Renal pelvis (tissue), 4 donors: Measurements from ENCODE around the gene PSPH. TPM values are rescaled to one million over a fixed set of nuclear protein-coding genes. Genes with fewer than 3 reads are reported as not detected.
A peak's percentile ranks its signal among the peaks of the same experiment; 100 is the strongest.
"Not testable (repeated sequence)": the region's sequence is repeated elsewhere in the genome, so short reads cannot be mapped to it uniquely, and the experiment has no call there.

Experiments
- DNase-seq: peaks from one replicate; pipeline ENCODE4 v3.0.0-alpha.2; 2013
- polyA plus RNA-seq, 3 donors: library from polyadenylated mRNA; unstranded; fragments of 120-200 nt; gene quantifications; one replicate each; pipeline ENCODE4 v1.2.1, GENCODE V29; 2013; ENCODE audit not compliant: insufficient read length in 3 of 3

The PSPH gene
- polyA plus RNA-seq, 3 donors = 26.4 to 37.9 (median 35.5) TPM

- not testable (repeated sequence) for DNase-seq
Observed at GRCh38 chr7:56066376-56066775, 15.1 kb upstream of the PSPH start.

- DNase-seq = peak; percentile 90
Observed at GRCh38 chr7:56063882-56064625, 12.8 kb upstream of the PSPH start, which contains the start of gene SUMF2. TSS of gene SUMF2 (plus strand) at chr7:56064286. CDS start at chr7:56064312, 26 bp downstream.

- DNase-seq = no peak
Observed at GRCh38 chr7:56063500-56063881, 12.2 kb upstream of the PSPH start.

DNA sequence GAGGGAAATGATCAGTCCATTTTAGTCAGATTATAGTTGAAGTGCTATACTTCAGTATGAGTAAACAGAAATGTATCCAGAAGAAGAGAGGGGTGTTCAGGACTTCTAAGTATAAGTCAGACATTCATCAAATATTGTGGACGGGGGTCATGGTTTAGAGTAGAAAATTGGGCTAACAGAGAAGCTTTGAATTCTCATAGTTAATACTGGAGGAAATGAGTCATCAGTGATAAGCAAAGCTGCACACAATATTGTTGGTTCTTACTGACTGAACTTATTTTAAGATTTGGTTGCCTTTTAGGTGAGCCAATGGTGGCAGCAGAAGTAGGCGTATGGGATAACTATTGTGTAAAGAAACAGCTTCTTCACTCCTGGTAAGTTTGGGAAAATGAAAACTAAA lies 11.1 kb upstream of the PSPH start:
- no peak for DNase-seq

- DNase-seq = no peak
Observed at GRCh38 chr7:56053993-56054392, 2.7 kb upstream of the PSPH start.

DNA sequence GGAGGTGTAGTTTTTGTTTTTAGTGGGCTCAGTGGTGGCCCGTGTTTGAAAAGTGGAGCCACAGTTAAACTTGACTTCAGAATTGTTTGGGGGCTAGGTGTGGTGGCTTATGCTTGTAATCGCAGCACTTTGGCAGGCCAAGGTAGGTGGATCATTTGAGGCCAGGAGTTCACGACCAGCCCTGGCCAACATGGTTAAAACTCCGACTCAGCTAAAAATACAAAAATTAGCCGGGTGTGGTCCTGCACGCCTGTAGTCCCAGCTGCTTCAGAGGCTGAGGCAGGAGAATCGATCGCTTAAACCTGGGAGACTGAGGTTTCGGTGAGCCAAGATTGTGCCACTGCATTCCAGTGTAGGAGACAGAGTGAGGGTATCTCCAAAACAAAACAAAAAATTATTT lies 2.1 kb upstream of the PSPH start:
- DNase-seq = no peak

GRCh38 chr7:56051053-56051338 lies 248 bp downstream of the PSPH start:
- no peak for DNase-seq

DNA sequence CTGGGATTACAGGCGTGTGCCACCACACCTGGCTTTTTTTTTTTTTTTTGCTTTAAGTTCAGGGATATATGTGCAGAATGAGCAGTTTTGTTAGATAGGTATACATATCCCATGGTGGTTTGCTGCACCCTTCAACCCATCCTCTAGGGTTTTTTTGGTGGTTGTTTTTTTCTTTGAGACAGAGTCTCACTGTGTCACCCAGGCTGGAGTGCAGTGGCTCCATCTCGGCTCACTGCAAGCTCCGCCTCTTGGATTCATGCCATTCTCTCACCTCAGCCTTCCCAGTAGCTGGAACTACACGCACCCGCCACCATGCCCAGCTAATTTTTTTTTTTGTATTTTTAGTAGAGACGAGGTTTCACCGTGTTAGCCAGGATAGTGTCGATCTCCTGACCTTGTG lies 2.5 kb downstream of the PSPH start:
- DNase-seq = not testable (repeated sequence)

DNA sequence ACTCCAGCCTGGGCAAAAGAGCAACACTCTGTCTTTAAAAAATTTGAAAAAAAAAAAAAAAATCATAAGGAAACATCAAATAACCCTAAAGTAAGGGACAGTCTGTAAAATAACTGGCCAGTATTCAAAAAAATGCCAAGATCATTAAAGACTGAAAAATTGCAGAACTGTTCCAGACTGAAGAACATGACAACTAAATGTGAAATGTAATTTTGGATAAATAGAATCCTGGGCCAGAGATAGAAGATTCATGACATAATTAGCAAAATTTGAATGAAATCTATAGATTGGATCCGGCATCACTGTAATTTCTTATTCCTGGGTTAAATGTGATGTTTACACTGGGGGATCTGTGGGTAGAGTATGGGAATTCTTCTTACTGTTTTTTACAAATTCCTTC lies 3.0 kb downstream of the PSPH start:
- no peak for DNase-seq

GRCh38 chr7:56047446-56048116 lies 3.7 kb downstream of the PSPH start:
- not testable (repeated sequence) for DNase-seq

DNA sequence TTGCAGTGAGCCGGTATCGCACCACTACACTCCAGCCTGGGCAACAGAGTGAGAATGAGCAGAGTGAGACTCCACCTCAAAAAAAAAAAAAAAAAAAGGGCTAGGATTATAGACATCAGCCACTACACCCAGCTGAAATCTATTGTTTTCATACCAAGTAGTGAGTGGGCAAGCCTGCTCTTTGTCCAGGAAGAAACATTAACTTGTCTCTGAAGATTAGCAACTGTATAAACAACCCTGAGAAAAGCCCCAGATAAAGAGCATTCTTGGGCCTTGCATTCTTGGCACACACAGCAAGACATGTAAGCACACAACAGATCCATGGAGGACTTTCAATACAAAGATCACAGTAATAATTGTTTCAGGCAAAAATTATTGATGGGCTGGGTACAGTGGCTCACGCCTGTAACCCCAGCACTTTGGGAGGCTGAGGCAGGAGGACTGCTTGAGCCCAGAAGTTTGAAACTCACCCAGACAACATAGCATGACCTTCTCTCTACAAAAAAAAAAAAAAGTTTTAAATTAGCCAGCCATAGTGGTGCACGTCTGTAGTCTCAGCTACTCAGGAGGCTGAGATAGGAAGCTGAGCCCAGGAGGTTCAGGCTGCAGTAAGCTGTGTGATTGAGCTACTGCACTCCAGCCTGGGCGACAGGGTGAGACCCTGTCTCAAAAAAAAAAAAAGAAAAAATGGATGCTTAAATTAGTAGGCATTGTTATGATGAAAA lies 4.4 kb downstream of the PSPH start:
- DNase-seq = no peak

GRCh38 chr7:56045758-56046157 lies 5.5 kb downstream of the PSPH start:
- not testable (repeated sequence) for DNase-seq

GRCh38 chr7:56040730-56041129 lies 10.5 kb downstream of the PSPH start:
- no peak for DNase-seq

GRCh38 chr7:56033671-56034432 lies 17.4 kb downstream of the PSPH start:
- peak; percentile 67 for DNase-seq

DNA sequence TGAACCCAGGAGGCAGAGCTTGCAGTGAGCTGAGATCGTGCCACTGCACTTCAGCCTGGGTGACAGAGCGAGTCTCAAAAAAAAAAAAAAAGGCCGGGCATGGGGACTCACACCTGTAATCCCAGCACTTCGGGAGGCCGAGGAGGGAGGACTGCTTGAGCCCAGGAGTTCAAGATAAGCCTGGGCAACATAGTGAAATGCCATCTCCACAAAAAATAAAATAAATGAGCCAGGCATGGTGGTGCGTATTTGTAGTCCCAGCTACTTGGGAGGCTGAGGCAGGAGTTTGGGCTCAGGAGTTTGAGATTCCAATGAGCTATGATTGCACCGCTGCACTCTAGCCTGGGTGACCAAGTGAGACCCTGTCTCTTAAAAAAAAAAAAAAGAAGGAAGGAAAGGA lies 18.7 kb downstream of the PSPH start:
- not testable (repeated sequence) for DNase-seq

GRCh38 chr7:56031556-56031955 lies 19.7 kb downstream of the PSPH start:
- not testable (repeated sequence) for DNase-seq

DNA sequence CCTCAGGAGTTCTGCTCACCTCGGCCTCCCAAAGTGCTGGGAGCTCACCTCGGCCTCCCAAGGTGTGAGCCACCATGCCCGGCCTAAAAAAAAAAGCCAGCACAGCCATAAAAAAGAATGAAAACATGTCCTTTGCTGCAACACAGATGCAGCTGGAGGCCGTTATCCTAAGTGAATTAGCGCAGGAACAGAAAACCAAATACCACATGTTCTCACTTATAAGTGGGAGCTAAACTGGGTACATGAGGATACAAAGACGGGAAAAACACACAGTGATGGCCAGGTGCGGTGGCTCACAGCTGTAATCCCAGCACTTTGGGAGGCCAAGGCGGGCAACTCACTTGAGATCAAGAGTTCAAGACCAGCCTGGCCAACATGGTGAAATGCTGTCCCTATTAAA lies 20.9 kb downstream of the PSPH start:
- DNase-seq = no peak

DNA sequence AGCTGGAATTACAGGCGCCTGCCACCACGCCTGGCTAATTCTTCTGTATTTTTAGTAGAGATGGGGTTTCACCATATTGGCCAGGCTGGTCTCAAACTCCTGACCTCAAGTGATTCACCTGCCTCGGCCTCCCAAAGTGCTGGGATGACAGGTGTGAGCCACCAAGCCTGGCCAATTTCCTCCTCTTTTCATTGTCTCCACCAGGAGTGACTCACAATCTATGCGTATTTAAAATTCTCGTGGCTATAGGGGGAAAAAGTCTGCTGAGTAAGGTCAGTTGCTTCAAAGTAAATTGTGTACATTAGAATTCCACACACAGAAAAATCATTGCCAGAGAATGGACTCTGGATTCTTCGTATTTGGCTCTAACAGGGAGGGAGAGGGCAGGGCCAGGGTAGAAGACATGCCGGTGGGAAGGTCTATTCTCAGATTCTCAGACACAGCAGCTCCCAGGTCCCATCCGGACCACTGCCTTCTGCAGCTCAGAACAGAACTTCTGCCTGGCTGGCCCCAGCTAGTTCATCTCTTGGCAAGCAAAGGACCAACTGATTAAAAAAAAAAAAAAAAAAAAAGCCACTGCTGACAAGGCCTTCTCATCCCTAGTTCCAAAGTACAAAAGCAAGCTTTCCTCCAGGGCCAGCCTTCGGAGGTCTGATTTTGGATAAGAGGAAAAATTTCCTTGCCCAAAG lies 22.2 kb downstream of the PSPH start:
- DNase-seq = no peak

- no peak for DNase-seq
Observed at GRCh38 chr7:56026538-56026937, 24.7 kb downstream of the PSPH start.

DNA sequence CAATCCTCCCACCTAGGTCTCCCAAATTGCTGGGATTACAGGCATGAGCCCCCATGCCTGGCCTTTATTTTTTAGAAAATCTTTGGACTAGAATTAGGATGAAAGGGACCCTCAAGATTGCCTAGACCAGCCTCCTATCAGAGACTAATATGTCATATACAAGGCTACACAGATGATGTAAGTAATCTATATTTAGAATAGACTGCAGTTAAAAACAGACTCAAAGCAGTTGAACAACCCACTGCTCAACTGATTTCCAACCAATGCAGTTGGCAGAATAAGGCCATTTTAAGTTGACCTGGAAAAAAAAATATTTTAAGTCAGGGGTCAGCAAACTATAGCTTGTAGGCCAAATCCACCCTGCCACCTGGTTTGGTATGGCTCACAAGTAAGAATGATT lies 27.7 kb downstream of the PSPH start:
- no peak for DNase-seq

DNA sequence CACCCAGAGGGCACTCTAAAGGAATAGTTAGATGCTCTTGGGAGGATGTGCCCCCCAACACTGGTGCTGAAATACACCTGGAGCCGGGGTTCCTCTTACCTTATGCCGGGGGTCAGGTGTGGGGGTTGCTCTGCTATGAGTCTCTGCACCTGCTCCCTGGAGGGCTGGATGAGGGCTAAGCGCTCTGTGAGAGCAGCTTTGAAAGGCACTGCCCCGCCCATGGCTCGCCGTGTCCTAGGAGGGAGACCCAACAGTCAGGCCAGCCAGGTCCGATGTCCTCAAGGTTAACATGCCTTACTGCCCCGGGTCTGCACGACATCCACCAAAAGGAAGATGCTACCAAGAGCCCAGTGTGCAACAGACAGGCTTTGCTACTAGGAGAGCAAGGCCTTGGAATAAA lies 31.7 kb downstream of the PSPH start:
- DNase-seq = no peak

DNA sequence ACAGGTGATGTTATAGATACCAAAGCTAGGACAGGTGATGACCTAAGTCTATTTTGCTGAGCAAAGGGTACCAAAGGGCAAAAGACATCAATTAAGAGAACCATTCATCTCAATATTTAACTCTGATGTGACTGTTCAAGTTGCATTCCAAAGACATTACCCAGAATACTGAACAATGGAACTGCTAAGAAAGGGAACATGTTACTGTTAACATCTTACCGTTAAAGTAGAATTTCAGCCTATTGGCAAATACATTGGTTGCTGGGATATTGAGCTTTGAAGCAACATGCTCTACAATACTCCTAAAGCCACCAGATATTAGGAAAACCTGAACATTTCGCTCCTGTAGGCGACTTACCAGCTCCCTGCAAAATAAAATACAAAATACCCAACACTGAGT lies 34.2 kb downstream of the PSPH start:
- DNase-seq = not testable (repeated sequence)
